Neuron (in vitro differentiated cells): ENCODE results near the gene NUDT14.

Experiments used
- H2AFZ ChIP-seq: one replicate; pipeline ENCODE4 v1.6.1; 2013; ENCODE audit warnings: low read depth, mild to moderate bottlenecking, inconsistent platforms, low read length, moderate library complexity
- H3K27me3 ChIP-seq: one replicate; pipeline ENCODE4 v1.6.1; 2013; ENCODE audit warnings: low read length; ENCODE audit not compliant: insufficient read depth
- H3K36me3 ChIP-seq: one replicate; pipeline ENCODE4 v1.6.1; 2013; ENCODE audit warnings: low read length; ENCODE audit not compliant: insufficient read depth
- H3K4me1 ChIP-seq: one replicate; pipeline ENCODE4 v1.6.1; 2013; ENCODE audit warnings: low read length; ENCODE audit not compliant: insufficient read depth
- H3K4me3 ChIP-seq: 2 replicates; pipeline ENCODE4 v1.5.1; 2013; ENCODE audit warnings: mild to moderate bottlenecking, low read length, moderate library complexity
- H3K9me3 ChIP-seq: one replicate; pipeline ENCODE4 v1.6.1; 2013; ENCODE audit warnings: low read length

Gene NUDT14

DNA sequence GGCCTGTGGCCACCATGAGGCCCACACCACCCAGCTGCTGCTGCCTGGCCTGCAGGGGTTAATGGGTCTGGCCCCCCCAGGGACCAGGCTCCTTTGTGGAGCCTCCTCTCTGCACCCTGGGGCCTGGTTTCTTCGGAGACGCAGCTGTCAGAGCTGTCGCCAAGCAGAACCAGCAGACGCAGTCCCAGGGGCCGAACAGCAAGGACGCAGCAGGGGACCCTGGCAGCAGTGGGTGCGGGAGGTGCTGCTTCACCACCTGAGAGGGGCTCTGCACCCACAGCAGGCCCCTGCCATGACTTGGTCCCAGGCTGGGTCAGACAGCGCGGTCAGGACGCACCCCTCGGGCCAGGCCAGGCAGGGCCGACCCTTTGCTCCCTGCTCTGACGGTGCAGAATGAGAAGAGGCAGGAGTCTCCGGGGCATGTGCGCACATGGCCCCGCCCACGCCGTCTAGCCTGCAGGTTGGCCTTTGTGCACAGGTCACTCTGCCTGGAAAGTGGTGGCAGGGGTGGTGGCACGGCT, 43.0 kb downstream of the NUDT14 start:
- no peaks in the 10 kb centered on the region for H3K4me1 ChIP-seq
- no peaks in the 10 kb centered on the region for H3K36me3 ChIP-seq
- no peak overlapping the region for H2AFZ ChIP-seq
- H3K27me3 ChIP-seq, result no peaks in the 10 kb centered on the region
- H3K4me3 ChIP-seq, result no peak overlapping the region
- H3K9me3 ChIP-seq, result peaks cover 10% of the 10 kb centered on the region

DNA sequence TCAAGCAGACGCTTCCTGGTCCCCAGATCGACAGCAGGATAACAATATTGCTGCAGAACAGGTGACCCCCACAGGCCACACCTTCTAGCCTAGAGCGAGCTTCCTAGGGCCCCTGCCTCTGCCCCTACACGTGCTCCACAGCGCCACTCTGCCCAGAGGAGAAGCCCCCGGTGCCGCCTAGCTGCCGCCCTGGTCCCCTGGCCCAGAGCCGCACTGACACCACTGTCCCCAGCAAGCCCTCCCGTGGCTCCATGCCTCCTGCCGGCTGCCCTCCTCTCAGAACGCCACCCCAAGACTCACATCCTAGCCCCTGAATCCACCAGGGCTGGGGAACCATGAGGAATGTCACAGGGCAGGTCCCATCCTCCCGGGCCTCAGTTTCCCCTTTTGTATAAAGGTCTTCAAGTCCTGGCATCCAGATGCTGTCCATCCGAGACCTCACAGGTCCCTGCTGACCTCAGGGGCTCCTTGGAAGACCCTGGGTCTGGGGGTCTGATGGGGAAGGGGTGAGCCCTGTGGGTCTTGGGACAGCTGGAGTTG, 43.6 kb downstream of the NUDT14 start:
- Histone ChIP-seq H3K27me3 (no peaks in the 10 kb centered on the region), H3K9me3 (peaks cover 10% of the 10 kb centered on the region), H3K4me3 (no peak overlapping the region), H2AFZ (no peak overlapping the region), H3K36me3 (no peaks in the 10 kb centered on the region), H3K4me1 (no peaks in the 10 kb centered on the region)

DNA sequence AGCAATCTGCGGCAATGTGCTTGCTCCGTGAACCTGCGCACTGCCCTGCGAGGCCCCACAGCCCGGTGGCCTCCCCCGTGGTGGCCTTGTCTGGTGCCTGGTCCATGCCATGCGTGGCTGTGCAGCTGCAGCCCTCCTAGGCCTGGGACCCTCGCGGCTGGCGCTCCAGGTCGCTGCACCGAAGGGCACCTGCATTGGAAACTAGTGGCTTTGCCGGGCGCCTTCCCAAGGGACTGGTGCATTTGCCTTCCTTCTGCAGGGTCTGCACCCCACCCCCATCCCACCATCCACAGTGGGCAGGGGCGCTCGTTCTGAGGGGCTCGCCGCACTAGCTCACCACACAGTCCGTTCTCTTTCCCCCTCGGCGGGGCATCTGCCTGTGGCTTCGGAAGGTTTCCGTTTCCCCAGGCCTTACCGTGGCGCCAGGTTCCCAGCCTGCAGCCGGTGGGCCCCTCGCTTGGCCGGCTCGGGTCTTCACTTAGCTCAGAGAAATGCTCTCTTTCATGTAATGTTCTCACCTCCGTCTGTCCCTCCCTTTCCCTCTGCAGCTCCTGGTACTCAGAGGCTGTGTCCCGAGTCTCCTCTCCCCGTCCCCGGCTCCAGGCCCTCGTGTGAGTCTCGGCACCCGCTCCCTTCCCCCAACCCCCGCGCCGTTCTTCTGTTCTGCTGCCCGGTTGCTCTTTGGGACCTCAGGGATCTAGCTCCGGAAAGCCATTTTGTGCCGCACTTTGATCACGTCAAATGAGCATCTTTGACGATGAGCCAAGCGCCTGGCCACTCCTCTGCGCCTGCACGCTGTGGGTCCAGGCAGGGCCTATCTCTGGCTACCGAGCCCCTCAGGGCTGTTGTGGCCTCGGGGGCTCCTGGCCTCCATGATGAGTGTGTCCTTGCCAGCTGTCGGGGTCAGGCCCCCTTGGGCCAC, 44.5 kb downstream of the NUDT14 start:
- Histone ChIP-seq H3K36me3 (no peaks in the 10 kb centered on the region), H3K9me3 (peaks cover 10% of the 10 kb centered on the region), H2AFZ (no peak overlapping the region), H3K4me1 (no peaks in the 10 kb centered on the region), H3K4me3 (no peak overlapping the region), H3K27me3 (no peaks in the 10 kb centered on the region)

DNA sequence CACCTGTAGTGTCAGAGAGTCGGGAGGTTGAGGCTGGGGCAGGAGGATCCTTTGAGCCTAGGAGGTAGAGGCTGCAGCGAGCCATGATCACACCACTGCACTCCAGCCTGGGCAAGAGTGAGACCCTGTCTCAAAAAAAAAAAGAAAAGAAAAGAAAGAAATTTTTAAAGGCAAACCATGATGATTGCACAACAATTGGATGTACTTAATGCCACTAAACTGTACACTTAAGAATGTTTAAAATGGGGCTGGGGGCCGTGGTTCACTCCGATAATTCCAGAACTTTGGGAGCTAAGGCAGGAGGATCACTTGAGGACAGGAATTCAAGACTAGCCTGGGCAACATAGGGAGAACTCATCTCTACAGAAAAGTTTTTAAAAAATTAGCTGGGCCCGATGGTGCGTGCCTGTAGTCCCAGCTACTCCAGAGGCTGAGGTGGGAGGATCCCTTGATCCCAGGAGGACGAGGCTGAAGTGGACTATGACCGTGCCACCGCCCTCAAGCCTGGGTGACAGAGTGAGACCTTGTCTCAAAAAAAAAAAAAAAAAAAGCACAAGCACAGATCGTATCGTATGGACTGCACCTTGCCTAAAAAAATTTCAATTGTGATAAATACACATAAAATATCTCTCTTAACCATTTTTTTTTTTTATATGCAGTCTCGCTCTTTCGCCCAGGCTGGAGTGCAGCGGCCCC, 45.3 kb downstream of the NUDT14 start:
- Histone ChIP-seq H3K4me1 (no peaks in the 10 kb centered on the region), H2AFZ (no peak overlapping the region), H3K9me3 (peaks cover 10% of the 10 kb centered on the region), H3K27me3 (no peaks in the 10 kb centered on the region), H3K36me3 (no peaks in the 10 kb centered on the region), H3K4me3 (no peak overlapping the region)

DNA sequence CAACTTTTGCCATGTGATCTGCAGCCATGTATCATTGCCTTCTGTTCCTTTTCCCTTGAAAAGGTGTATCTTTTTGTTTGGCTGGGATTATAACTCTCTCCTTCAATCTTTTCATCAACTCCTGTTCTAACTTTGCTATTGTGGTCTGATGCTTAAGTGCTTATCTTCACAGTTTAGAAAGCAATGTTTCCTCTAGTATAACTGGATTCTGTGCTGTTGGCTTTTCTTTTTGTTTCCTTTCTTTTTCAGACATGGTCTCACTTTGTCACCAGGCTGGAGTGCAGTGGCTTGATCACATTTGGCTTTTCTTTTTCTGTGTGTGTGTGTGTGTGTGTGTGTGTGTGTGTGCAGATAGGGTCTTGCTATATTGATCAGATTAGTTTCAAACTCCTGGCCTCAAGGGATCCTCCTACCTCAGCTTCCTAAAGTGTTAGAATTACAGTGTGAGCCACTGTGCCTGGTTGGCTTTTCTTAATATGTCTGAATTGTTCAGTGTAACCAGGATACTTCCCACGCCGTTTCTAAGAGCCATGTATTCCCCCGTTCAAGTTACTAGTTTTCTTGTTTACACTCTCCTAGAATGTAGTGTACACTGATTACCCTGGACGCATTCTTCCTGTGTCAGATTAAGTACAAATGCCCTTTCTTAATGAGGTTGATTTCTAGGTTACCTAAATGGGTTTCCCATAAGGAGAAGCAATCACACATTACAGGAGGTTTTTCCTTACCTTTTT, 48.0 kb downstream of the NUDT14 start:
- no peak overlapping the region for H2AFZ ChIP-seq
- peaks cover 4% of the 10 kb centered on the region for H3K27me3 ChIP-seq
- H3K4me1 ChIP-seq, result no peaks in the 10 kb centered on the region
- no peak overlapping the region for H3K4me3 ChIP-seq
- H3K36me3 ChIP-seq, result no peaks in the 10 kb centered on the region
- peaks cover 2% of the 10 kb centered on the region for H3K9me3 ChIP-seq

DNA sequence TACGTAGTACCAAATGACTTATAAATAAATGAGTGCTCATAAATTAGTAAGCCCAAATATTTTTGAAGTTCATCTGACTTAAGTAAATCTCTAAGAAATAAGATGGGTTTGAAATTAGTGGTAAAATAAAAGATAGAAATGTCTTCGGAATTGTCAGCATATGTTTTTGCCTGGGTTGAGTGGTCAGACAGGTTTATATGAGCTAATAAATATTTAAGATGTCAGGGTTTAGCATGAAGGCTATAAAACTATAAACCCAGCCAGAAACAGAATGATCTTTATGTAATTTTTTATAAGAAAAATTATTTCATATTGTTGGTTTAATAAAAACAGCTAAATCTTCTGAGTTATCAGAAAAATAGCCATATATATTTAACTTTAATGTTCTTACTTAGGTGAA, 49.9 kb downstream of the NUDT14 start:
- H2AFZ ChIP-seq, result no peak overlapping the region
- no peak overlapping the region for H3K4me3 ChIP-seq
- H3K9me3 ChIP-seq, result peaks cover 2% of the 10 kb centered on the region
- H3K27me3 ChIP-seq, result peaks cover 11% of the 10 kb centered on the region
- no peaks in the 10 kb centered on the region for H3K4me1 ChIP-seq
- no peaks in the 10 kb centered on the region for H3K36me3 ChIP-seq

DNA sequence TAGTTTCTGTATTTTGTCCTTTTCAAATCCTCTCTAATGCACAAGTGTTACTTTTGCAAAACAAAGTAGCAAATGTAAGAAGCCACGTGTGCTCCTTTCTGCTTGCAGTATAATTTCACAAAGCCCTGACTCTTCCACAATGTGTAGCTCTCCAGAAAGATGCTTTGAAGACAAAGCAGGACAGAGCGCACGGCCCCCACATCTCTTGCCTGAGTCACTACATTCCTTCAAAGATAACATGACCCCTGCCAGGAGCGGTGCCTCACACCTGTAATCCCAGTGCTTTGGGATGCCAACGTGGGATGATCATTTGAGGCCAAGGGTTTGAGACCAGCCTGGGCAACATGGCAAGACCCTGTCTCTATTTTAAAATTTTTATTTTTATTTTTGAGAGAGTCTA, 53.1 kb downstream of the NUDT14 start:
- H3K4me3 ChIP-seq, result no peak overlapping the region
- peaks cover 2% of the 10 kb centered on the region for H3K9me3 ChIP-seq
- no peaks in the 10 kb centered on the region for H3K4me1 ChIP-seq
- peaks cover 21% of the 10 kb centered on the region for H3K27me3 ChIP-seq
- no peaks in the 10 kb centered on the region for H3K36me3 ChIP-seq
- H2AFZ ChIP-seq, result no peak overlapping the region

DNA sequence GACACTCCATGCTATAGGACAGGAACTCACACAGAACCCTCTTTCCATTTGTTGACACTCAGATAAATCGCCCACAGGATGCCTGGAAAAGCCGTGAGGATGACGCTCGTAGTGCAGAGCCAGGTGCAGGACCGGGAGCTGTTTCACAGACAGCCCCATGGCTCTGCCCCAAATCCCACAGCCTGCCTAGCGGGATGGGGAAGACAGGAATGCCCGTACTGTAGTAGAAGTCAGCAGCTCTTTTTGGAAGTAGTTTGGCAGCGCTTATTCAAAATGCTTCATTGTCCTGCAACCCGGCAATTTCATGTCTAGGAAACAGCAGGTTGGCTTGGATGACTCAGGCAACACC, 54.2 kb downstream of the NUDT14 start:
- peaks cover 21% of the 10 kb centered on the region for H3K27me3 ChIP-seq
- no peak overlapping the region for H2AFZ ChIP-seq
- H3K9me3 ChIP-seq, result peaks cover 2% of the 10 kb centered on the region
- H3K36me3 ChIP-seq, result no peaks in the 10 kb centered on the region
- no peaks in the 10 kb centered on the region for H3K4me1 ChIP-seq
- no peak overlapping the region for H3K4me3 ChIP-seq

DNA sequence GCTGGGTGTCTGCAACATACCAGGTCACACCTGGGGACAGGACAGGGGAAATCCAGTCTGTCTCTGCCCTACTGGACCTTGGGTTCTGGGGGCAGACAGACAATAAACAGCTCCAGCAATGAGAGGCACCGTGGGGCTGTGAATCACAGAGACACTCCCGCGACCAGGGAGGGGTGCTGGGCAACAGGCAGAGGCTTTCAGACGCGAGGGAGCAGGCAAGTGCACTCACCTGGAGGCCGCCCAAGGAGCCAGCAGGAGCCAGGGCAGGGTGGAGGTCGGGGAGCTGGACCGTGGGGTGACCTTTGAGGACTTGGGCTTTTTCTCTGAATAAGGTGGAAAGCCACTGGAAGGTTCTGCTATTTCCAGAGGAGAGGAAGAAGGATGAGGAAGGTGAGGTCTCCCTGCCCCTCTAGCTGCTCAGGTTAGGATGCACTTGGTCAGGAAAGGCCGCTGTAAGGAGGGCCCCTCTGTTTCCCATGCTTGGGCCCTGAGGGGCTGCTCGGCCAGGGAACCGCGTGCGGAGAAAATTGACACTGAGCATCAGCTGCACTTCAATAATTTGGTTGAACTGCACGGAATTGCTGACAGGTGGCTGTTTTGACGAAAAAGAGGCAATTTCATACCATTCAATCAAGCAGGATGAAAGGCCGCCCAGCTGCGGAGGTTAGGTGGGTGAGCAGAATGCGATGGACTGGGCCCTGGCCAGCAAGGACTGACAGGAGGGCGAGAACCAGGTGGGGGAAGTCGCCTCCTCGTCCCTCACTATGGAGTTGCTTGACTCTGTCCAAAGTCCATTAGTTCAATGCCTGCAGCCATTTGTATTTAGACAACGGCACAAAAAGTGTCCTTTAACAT, 54.8 kb downstream of the NUDT14 start:
- H3K4me1 ChIP-seq, result no peaks in the 10 kb centered on the region
- H3K9me3 ChIP-seq, result peaks cover 2% of the 10 kb centered on the region
- no peak overlapping the region for H2AFZ ChIP-seq
- H3K27me3 ChIP-seq, result peaks cover 21% of the 10 kb centered on the region
- H3K4me3 ChIP-seq, result no peak overlapping the region
- no peaks in the 10 kb centered on the region for H3K36me3 ChIP-seq

DNA sequence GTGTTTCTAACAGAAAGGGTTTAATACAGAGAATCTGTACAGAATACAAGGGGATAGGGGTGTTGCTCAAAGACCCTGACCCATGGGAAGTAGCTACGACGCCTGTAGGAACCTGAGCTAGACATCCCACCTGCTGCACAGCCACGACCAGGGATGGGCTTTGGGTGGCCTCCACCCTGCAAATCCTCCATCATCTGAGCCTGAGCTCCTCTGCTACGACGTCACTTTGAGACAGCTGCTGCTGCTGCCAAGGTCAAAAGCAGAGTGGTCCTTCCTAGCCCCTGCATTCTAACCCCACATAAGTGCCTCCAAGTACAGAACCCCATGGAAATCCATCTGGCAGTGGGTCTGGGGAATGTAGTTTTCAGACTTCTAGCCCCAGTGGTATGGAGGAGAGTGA, 56.3 kb downstream of the NUDT14 start:
- Histone ChIP-seq H3K4me1 (no peaks in the 10 kb centered on the region), H3K4me3 (no peak overlapping the region), H3K9me3 (peaks cover 2% of the 10 kb centered on the region), H3K36me3 (no peaks in the 10 kb centered on the region), H2AFZ (no peak overlapping the region), H3K27me3 (peaks cover 21% of the 10 kb centered on the region)

DNA sequence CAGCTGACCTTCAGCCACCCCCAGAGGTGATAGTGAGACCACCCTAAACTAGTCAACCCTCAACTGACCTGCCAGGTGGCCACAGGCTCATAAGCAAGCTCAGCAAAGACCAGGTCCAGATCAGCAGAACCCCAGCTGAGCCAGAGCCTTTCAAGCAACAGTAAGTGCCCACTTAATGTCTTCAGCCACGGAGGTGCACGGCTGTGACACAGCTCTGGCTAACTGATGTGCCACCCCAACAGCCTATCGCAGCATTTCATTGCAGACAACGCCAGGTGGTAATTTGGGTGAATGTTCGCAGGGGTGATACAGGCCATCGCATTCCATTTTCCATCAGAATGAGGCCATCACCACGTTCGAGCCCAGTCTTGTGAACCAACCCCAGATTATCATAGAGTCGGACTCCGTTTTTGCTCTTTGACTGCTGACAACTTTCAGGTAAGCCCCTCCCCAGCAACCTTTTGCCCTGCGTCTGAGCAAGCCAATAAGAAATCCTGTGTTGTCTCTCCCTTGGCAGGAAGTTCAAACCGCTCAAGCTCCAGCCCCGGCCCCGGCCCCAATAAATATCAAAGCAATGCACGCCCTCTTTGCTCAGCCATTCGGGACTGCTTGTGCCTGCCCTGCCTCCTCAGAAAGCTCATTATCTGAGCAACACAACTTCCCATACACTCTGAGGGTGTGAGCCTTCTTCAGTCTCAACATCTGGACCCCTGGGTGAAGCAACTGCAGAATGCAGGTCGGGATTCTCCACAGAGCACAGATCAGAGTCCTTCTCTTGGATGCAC, 56.9 kb downstream of the NUDT14 start:
- no peak overlapping the region for H2AFZ ChIP-seq
- H3K4me3 ChIP-seq, result no peak overlapping the region
- H3K9me3 ChIP-seq, result peaks cover 2% of the 10 kb centered on the region
- H3K36me3 ChIP-seq, result no peaks in the 10 kb centered on the region
- peaks cover 21% of the 10 kb centered on the region for H3K27me3 ChIP-seq
- H3K4me1 ChIP-seq, result no peaks in the 10 kb centered on the region
